Subcutaneous adipose tissue (tissue), 4 donors: ENCODE results near the gene LMTK2. TPM values are rescaled to one million over a fixed set of nuclear protein-coding genes. Genes with fewer than 3 reads are reported as not detected.

Source experiments
- CTCF ChIP-seq: fragments of 450-650 bp; IDR thresholded peaks from one replicate; pipeline ENCODE4 v1.5.1; 2016; ENCODE audit warnings: low read depth, mild to moderate bottlenecking, control low read depth, antibody characterized with exemption, moderate library complexity
- total RNA-seq, 4 donors: library from RNA; depleted of rRNA; stranded (reverse); fragments of >200 nt; gene quantifications; one replicate each; pipeline ENCODE4 v1.1.0, GENCODE V29; 2016

The LMTK2 gene
- total RNA-seq, 4 donors from 2014 or later, result 7.3 to 15.4 (median 8.6) TPM

GRCh38 chr7:98075801-98076200, 30.9 kb upstream of the LMTK2 start:
- TF ChIP-seq CTCF, result no peak

- TF ChIP-seq CTCF, result no peak
These were observed 28.9 kb upstream of the LMTK2 start for GRCh38 chr7:98077762-98078161.

- no peak for TF ChIP-seq CTCF
These were observed 28.3 kb upstream of the LMTK2 start for GRCh38 chr7:98078197-98078870.

- TF ChIP-seq CTCF, result no peak
These were observed 26.6 kb upstream of the LMTK2 start for GRCh38 chr7:98079891-98080648.

- no peak for TF ChIP-seq CTCF
These were observed 25.3 kb upstream of the LMTK2 start for GRCh38 chr7:98081319-98081718.

- no peak for TF ChIP-seq CTCF
These were observed 22.0 kb upstream of the LMTK2 start for GRCh38 chr7:98084631-98085030.

- no peak for TF ChIP-seq CTCF
These were observed 21.0 kb upstream of the LMTK2 start for GRCh38 chr7:98085674-98086073.
